Ishikawa (cell line): Measurements from ENCODE around the gene CALU.

Source experiments
- CEBPB ChIP-seq: IDR thresholded peaks from 2 replicates; pipeline ENCODE4 v1.6.1; 2012
- CREB1 ChIP-seq: IDR thresholded peaks from 2 replicates; pipeline ENCODE4 v1.6.1; 2012; ENCODE audit warnings: low read depth
- EGR1 ChIP-seq: IDR thresholded peaks from 2 replicates; pipeline ENCODE4 v1.6.1; 2012
- EP300 ChIP-seq: IDR thresholded peaks from 2 replicates; pipeline ENCODE4 v1.6.1; 2012; ENCODE audit warnings: borderline replicate concordance
- FOXM1 ChIP-seq: IDR thresholded peaks from 2 replicates; pipeline ENCODE4 v1.6.1; 2012; ENCODE audit warnings: low read depth, borderline replicate concordance
- MAX ChIP-seq: IDR thresholded peaks from 2 replicates; pipeline ENCODE4 v1.6.1; 2012
- NFIC ChIP-seq: IDR thresholded peaks from 2 replicates; pipeline ENCODE4 v1.6.1; 2012
- RAD21 ChIP-seq: IDR thresholded peaks from 2 replicates; pipeline ENCODE4 v1.6.1; 2012; ENCODE audit warnings: low read depth
- REST ChIP-seq: IDR thresholded peaks from 2 replicates; pipeline ENCODE4 v1.6.1; 2012; ENCODE audit warnings: low read depth, mild to moderate bottlenecking
- TAF1 ChIP-seq: IDR thresholded peaks from 2 replicates; pipeline ENCODE4 v1.6.1; 2012; ENCODE audit warnings: low read depth, mild to moderate bottlenecking
- TCF12 ChIP-seq: IDR thresholded peaks from 2 replicates; pipeline ENCODE4 v1.6.1; 2012; ENCODE audit warnings: low read depth
- TEAD4 ChIP-seq: IDR thresholded peaks from 2 replicates; pipeline ENCODE4 v1.6.1; 2012
- USF1 ChIP-seq: IDR thresholded peaks from 2 replicates; pipeline ENCODE4 v1.6.1; 2012
- YY1 ChIP-seq: IDR thresholded peaks from 2 replicates; pipeline ENCODE4 v1.6.1; 2012; ENCODE audit warnings: low read depth
- ZBTB7A ChIP-seq: IDR thresholded peaks from 2 replicates; pipeline ENCODE4 v1.6.1; 2012; ENCODE audit warnings: low read depth

Gene CALU

GRCh38 chr7:128790315-128791041 lies 51.3 kb downstream of the CALU start:
- TF ChIP-seq CEBPB (no peak), TCF12 (no peak), YY1 (no peak), RAD21 (no peak), TEAD4 (no peak)

GRCh38 chr7:128791121-128791971 lies 52.2 kb downstream of the CALU start, which contains the start of gene CCDC136:
Gene CCDC136, plus strand, starts transcription at chr7:128791968. Its CDS starts 444 bp downstream, at chr7:128792412.
- peak; percentile 1; the same call in 1 of the 2 replicates for TF ChIP-seq ZBTB7A
- no peak for TF ChIP-seq FOXM1
- TF ChIP-seq TCF12: no peak

GRCh38 chr7:128791972-128792327 lies 52.8 kb downstream of the CALU start:
- TF ChIP-seq CEBPB: no peak
- no peak for TF ChIP-seq YY1

- TF ChIP-seq TEAD4: no peak
- TF ChIP-seq TAF1: no peak
- no peak for TF ChIP-seq EGR1
- TF ChIP-seq CREB1: no peak
- no peak for TF ChIP-seq YY1
- TF ChIP-seq TCF12: no peak
- TF ChIP-seq FOXM1: no peak
- TF ChIP-seq CEBPB: no peak
- TF ChIP-seq NFIC: no peak
- no peak for TF ChIP-seq MAX
- no peak for TF ChIP-seq REST
- TF ChIP-seq ZBTB7A: no peak
- TF ChIP-seq USF1: no peak
- TF ChIP-seq RAD21: no peak
- TF ChIP-seq EP300: no peak
Measured at GRCh38 chr7:128792471-128793180, 53.5 kb downstream of the CALU start.

- TF ChIP-seq USF1 (no peak), CEBPB (no peak), TEAD4 (no peak), EGR1 (no peak), TAF1 (no peak), EP300 (no peak), ZBTB7A (no peak), YY1 (no peak), RAD21 (no peak), CREB1 (no peak), FOXM1 (no peak), NFIC (no peak), TCF12 (no peak), MAX (no peak), REST (no peak)
Measured at GRCh38 chr7:128793181-128793547, 54.0 kb downstream of the CALU start.
